Measurements from ENCODE around the gene SPIN2B. TPM values are rescaled to one million over a fixed set of nuclear protein-coding genes. Genes with fewer than 3 reads are reported as not detected.
"Not testable (repeated sequence)": the region's sequence is repeated elsewhere in the genome, so short reads cannot be mapped to it uniquely, and the experiment has no call there.

SPIN2B gene
- total and polyA plus RNA-seq, 2 of the 13 experiments (the other 11 are each of a cell fraction or from before 2014, with no cell fraction given): 7.9 to 10.4 TPM

DNA sequence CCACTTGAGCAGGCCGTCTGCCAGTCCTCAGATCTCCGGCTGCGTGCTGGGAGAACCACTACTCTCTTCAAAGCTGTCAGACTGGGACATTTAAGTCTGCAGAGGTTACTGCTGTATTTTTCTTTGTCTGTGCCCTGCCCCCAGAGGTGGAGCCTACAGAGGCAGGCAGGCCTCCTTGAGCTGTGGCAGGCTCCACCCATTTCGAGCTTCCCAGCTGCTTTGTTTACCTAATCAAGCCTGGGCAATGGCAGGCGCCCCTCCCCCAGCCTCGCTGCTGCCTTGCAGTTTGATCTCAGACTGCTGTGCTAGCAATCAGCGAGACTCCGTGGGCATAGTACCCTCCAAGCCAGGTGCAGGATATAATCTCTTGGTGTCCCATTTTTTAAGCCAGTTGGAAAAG is 30.9 kb upstream of the SPIN2B start:
- H3K27me3 ChIP-seq (ENCODE audit: control insufficient read depth in 1 of 2, insufficient read depth in 2 of 2, low read length in 2 of 2); H3K36me3 ChIP-seq (replicated peaks in 1 of 2; ENCODE audit: control insufficient read depth in 1 of 2, insufficient read depth in 2 of 2, low read length in 2 of 2); H2AFZ ChIP-seq (ENCODE audit: low read length); H4K20me1 ChIP-seq (ENCODE audit: insufficient read depth, low read length); POLR2A ChIA-PET; H3K79me2 ChIP-seq (ENCODE audit: insufficient read depth, low read length); CTCF ChIA-PET (ENCODE audit: low intra/inter-chr PET ratio, low total read pairs); in situ Hi-C loops (cut with HindIII; ENCODE audit: extremely low pct_ligation_motif_present, low pct_unique_long_range_greater_than_20kb); H3K9me3 ChIP-seq (ENCODE audit: low read length); FAIRE-seq; BruUV-seq (replicated peaks); H3K9ac ChIP-seq (ENCODE audit: insufficient read depth, low read depth, low read length); H3K4me3 ChIP-seq (replicated peaks in 1 of 3; ENCODE audit: insufficient read depth in 1 of 3, low read depth in 2 of 3, low read length in 3 of 3); ATAC-seq; H3K27ac ChIP-seq (ENCODE audit: extremely low read length, insufficient read depth, low read length); TF ChIP-seq FOXA1 (IDR thresholded peaks at IDR 0.05): not testable (repeated sequence)
- intact Hi-C loops (cut with micrococcal nuclease; ENCODE audit: unreplicated experiment): loop anchor here (10.0 kb wide), 2 partner anchors 387 to 423 kb away; no protein-coding TSS in a partner anchor
- 0 out of 2 replicates have a peak, but pooled peaks have one; percentile 17 for TF ChIP-seq FOXA3 (CRISPR knock-in tag; IDR thresholded peaks at IDR 0.05)
- peak; percentile 60 for TF ChIP-seq FOXA1 (CRISPR knock-in tag; IDR thresholded peaks at IDR 0.05)
- TF ChIP-seq ZMYM4 (CRISPR knock-in tag; IDR thresholded peaks at IDR 0.05): peak; percentile 55; the same call in 1 of the 2 replicates
- TF ChIP-seq, protein P1, sequence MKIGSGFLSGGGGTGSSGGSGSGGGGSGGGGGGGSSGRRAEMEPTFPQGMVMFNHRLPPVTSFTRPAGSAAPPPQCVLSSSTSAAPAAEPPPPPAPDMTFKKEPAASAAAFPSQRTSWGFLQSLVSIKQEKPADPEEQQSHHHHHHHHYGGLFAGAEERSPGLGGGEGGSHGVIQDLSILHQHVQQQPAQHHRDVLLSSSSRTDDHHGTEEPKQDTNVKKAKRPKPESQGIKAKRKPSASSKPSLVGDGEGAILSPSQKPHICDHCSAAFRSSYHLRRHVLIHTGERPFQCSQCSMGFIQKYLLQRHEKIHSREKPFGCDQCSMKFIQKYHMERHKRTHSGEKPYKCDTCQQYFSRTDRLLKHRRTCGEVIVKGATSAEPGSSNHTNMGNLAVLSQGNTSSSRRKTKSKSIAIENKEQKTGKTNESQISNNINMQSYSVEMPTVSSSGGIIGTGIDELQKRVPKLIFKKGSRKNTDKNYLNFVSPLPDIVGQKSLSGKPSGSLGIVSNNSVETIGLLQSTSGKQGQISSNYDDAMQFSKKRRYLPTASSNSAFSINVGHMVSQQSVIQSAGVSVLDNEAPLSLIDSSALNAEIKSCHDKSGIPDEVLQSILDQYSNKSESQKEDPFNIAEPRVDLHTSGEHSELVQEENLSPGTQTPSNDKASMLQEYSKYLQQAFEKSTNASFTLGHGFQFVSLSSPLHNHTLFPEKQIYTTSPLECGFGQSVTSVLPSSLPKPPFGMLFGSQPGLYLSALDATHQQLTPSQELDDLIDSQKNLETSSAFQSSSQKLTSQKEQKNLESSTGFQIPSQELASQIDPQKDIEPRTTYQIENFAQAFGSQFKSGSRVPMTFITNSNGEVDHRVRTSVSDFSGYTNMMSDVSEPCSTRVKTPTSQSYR (CRISPR knock-in tag; IDR thresholded peaks at IDR 0.05; ENCODE audit: borderline replicate concordance): peak; percentile 89
- TF ChIP-seq, protein P2, sequence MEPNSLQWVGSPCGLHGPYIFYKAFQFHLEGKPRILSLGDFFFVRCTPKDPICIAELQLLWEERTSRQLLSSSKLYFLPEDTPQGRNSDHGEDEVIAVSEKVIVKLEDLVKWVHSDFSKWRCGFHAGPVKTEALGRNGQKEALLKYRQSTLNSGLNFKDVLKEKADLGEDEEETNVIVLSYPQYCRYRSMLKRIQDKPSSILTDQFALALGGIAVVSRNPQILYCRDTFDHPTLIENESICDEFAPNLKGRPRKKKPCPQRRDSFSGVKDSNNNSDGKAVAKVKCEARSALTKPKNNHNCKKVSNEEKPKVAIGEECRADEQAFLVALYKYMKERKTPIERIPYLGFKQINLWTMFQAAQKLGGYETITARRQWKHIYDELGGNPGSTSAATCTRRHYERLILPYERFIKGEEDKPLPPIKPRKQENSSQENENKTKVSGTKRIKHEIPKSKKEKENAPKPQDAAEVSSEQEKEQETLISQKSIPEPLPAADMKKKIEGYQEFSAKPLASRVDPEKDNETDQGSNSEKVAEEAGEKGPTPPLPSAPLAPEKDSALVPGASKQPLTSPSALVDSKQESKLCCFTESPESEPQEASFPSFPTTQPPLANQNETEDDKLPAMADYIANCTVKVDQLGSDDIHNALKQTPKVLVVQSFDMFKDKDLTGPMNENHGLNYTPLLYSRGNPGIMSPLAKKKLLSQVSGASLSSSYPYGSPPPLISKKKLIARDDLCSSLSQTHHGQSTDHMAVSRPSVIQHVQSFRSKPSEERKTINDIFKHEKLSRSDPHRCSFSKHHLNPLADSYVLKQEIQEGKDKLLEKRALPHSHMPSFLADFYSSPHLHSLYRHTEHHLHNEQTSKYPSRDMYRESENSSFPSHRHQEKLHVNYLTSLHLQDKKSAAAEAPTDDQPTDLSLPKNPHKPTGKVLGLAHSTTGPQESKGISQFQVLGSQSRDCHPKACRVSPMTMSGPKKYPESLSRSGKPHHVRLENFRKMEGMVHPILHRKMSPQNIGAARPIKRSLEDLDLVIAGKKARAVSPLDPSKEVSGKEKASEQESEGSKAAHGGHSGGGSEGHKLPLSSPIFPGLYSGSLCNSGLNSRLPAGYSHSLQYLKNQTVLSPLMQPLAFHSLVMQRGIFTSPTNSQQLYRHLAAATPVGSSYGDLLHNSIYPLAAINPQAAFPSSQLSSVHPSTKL (CRISPR knock-in tag; IDR thresholded peaks at IDR 0.05): peak; percentile 41; the same call in 1 of the 2 replicates
- Histone ChIP-seq H3K4me1 (ENCODE audit: insufficient read depth, low read length) (peaks cover 13% of the 10 kb centered on the region; the same call in 1 of the 2 replicates), H3K4me2 (ENCODE audit: low read depth, low read length) (peak overlapping the region; percentile 42; the same call in 1 of the 2 replicates)
- peak; percentile 12 for DNase-seq (ENCODE audit: low spot score)
- WGBS (ENCODE audit: low lambda C conversion rate): no CpG with 5 or more reads among the region's 8 CpGs
